ENCODE data around the gene PLPPR1. TPM values are rescaled to one million over a fixed set of nuclear protein-coding genes. Genes with fewer than 3 reads are reported as not detected.

PLPPR1 gene
- polyA plus RNA-seq, 4 donors, result 0.70 to 23.8 (median 17.0) TPM

- DNase-seq (ENCODE audit: low read depth in 4 of 4, low spot score in 3 of 4), result no peak
These were observed 305.0 kb downstream of the PLPPR1 start for GRCh38 chr9:101333490-101333889.

GRCh38 chr9:101333926-101334702 is 305.6 kb downstream of the PLPPR1 start:
- no peak for DNase-seq (ENCODE audit: low read depth in 4 of 4, low spot score in 3 of 4)

GRCh38 chr9:101336091-101336490 is 307.6 kb downstream of the PLPPR1 start:
- no peak for DNase-seq (ENCODE audit: low read depth in 4 of 4, low spot score in 3 of 4)

- no peak for DNase-seq (ENCODE audit: low read depth in 4 of 4, low spot score in 3 of 4)
These were observed 308.7 kb downstream of the PLPPR1 start for GRCh38 chr9:101337237-101337636.

GRCh38 chr9:101341958-101342357 is 313.4 kb downstream of the PLPPR1 start:
- no peak for DNase-seq (ENCODE audit: low read depth in 4 of 4, low spot score in 3 of 4)

- no peak for DNase-seq (ENCODE audit: low read depth in 4 of 4, low spot score in 3 of 4)
These were observed 314.1 kb downstream of the PLPPR1 start for GRCh38 chr9:101342595-101342994.

GRCh38 chr9:101350285-101350684 is 321.8 kb downstream of the PLPPR1 start:
- DNase-seq (ENCODE audit: low read depth in 4 of 4, low spot score in 3 of 4), result no peak

GRCh38 chr9:101352892-101353463 is 324.5 kb downstream of the PLPPR1 start:
- no peak for DNase-seq (ENCODE audit: low read depth in 4 of 4, low spot score in 3 of 4)

- DNase-seq (ENCODE audit: low read depth in 4 of 4, low spot score in 3 of 4), result no peak
These were observed 325.2 kb downstream of the PLPPR1 start for GRCh38 chr9:101353683-101354082.

GRCh38 chr9:101354143-101354764 is 325.7 kb downstream of the PLPPR1 start:
- DNase-seq (ENCODE audit: low read depth in 4 of 4, low spot score in 3 of 4), result no peak

- DNase-seq (ENCODE audit: low read depth in 4 of 4, low spot score in 3 of 4), result no peak
These were observed 326.5 kb downstream of the PLPPR1 start for GRCh38 chr9:101354765-101355708.

- DNase-seq (ENCODE audit: low read depth in 4 of 4, low spot score in 3 of 4), result no peak
These were observed 328.1 kb downstream of the PLPPR1 start for GRCh38 chr9:101356619-101357018.

- no peak for DNase-seq (ENCODE audit: low read depth in 4 of 4, low spot score in 3 of 4)
These were observed 331.2 kb downstream of the PLPPR1 start for GRCh38 chr9:101359679-101360078.

GRCh38 chr9:101360647-101361046 is 332.1 kb downstream of the PLPPR1 start:
- no peak for DNase-seq (ENCODE audit: low read depth in 4 of 4, low spot score in 3 of 4)

GRCh38 chr9:101362450-101362849 is 333.9 kb downstream of the PLPPR1 start:
- no peak for DNase-seq (ENCODE audit: low read depth in 4 of 4, low spot score in 3 of 4)

GRCh38 chr9:101365181-101365580 is 336.7 kb downstream of the PLPPR1 start:
- DNase-seq (ENCODE audit: low read depth in 4 of 4, low spot score in 3 of 4), result no peak

GRCh38 chr9:101366038-101366756 is 337.7 kb downstream of the PLPPR1 start:
- DNase-seq (ENCODE audit: low read depth in 4 of 4, low spot score in 3 of 4), result peak in 1 of 4 donors; percentile 2

GRCh38 chr9:101367323-101367722 is 338.8 kb downstream of the PLPPR1 start:
- DNase-seq (ENCODE audit: low read depth in 4 of 4, low spot score in 3 of 4), result no peak

- no peak for DNase-seq (ENCODE audit: low read depth in 4 of 4, low spot score in 3 of 4)
These were observed 340.8 kb downstream of the PLPPR1 start for GRCh38 chr9:101369286-101369685.

- DNase-seq (ENCODE audit: low read depth in 4 of 4, low spot score in 3 of 4), result no peak
These were observed 341.5 kb downstream of the PLPPR1 start for GRCh38 chr9:101369884-101370531.

Measured in left renal pelvis (tissue), 4 donors.